GM12878 (cell line): ENCODE data around the gene FEM1B. TPM values are rescaled to one million over a fixed set of nuclear protein-coding genes. Genes with fewer than 3 reads are reported as not detected.

Experiments
- DPF2 ChIP-seq: fragments of 450-650 bp; IDR thresholded peaks from 2 replicates; pipeline ENCODE4 v1.6.1; 2017; ENCODE audit warnings: mild to moderate bottlenecking
- HDAC6 ChIP-seq: fragments of 200-600 bp; sonication (generic); IDR thresholded peaks from one replicate; pipeline ENCODE4 v1.8.0; 2017; ENCODE audit warnings: antibody characterized with exemption; ENCODE audit not compliant: unreplicated experiment
- YY1 ChIP-seq: IDR thresholded peaks from 2 replicates; pipeline ENCODE4 v1.6.1; 2011; ENCODE audit warnings: low read depth, mild to moderate bottlenecking, low read length
- polyA plus RNA-seq, 11 experiments: library from polyadenylated mRNA; depleted of rRNA in 4 of 11; unstranded in 6 of 11; stranded (reverse) in 5 of 11; fragments of >200 nt; fragmentation: Nextera tagmentation in 4 of 11; fragmentation: Illumina TruSeq in 1 of 11; extraction: Ambion mirVana in 4 of 11; extraction: Trizol in 1 of 11; gene quantifications; 1 replicate in 1 of 11; 2 replicates in 10 of 11; pipeline versions ENCODE4 v1.2.1 to v1.2.3, GENCODE V29; 2011 to 2016; ENCODE audit warnings: inconsistent platforms in 2 of 11, missing spikeins in 2 of 11, low read depth in 1 of 11
- total RNA-seq, 4 experiments: library from RNA; depleted of rRNA in 3 of 4; stranded (reverse); fragments of >200 nt in 3 of 4; fragmentation: Illumina TruSeq in 1 of 4; extraction: Trizol in 1 of 4; gene quantifications; 2 replicates each; pipeline versions ENCODE4 v1.2.1 to v1.2.3, GENCODE V29; 2013 to 2021
- TF ChIP-seq, protein P1 (sequence below): IDR thresholded peaks from 2 replicates; pipeline ENCODE4 v1.6.1; 2012; ENCODE audit warnings: low read depth, low read length, improper control_type of control experiment
- TF ChIP-seq, protein P2 (sequence below), 3 experiments: IDR thresholded peaks in 2 of 3; conservative IDR thresholded peaks in 1 of 3; 2 replicates each; pipeline ENCODE4 v1.5.1; 2011; ENCODE audit warnings: low read depth in 3 of 3, low read length in 3 of 3, mild to moderate bottlenecking in 3 of 3, control low read depth in 2 of 3, moderate library complexity in 2 of 3, inconsistent platforms in 1 of 3, mixed read lengths in 1 of 3; ENCODE audit not compliant: control insufficient read depth in 2 of 3, insufficient read depth in 1 of 3; ENCODE audit errors: extremely low read depth in 1 of 3
- TF ChIP-seq, protein P3 (sequence below): fragments of 450-650 bp; formaldehyde crosslinking; IDR thresholded peaks from 2 replicates; pipeline ENCODE4 v1.4.0; 2022; ENCODE audit warnings: mild to moderate bottlenecking, moderate library complexity

FEM1B gene
- total and polyA plus RNA-seq, 10 of the 15 experiments (the other 5 are each of a cell fraction or from before 2014, with no cell fraction given) = 5.5 to 61.1 (median 18.2) TPM

DNA sequence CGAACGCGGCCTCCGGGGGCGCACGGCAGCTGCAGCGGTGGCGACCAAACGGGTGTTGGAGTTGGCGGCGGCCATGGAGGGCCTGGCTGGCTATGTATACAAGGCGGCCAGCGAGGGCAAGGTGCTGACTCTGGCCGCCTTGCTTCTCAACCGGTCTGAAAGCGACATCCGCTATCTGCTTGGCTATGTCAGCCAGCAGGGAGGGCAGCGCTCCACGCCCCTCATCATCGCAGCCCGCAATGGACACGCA is 725 bp downstream of the FEM1B start (continued):
- TF ChIP-seq, protein P1, sequence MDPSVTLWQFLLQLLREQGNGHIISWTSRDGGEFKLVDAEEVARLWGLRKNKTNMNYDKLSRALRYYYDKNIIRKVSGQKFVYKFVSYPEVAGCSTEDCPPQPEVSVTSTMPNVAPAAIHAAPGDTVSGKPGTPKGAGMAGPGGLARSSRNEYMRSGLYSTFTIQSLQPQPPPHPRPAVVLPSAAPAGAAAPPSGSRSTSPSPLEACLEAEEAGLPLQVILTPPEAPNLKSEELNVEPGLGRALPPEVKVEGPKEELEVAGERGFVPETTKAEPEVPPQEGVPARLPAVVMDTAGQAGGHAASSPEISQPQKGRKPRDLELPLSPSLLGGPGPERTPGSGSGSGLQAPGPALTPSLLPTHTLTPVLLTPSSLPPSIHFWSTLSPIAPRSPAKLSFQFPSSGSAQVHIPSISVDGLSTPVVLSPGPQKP = no peak
- TF ChIP-seq YY1 = peak; percentile 90
- TF ChIP-seq, protein P2, sequence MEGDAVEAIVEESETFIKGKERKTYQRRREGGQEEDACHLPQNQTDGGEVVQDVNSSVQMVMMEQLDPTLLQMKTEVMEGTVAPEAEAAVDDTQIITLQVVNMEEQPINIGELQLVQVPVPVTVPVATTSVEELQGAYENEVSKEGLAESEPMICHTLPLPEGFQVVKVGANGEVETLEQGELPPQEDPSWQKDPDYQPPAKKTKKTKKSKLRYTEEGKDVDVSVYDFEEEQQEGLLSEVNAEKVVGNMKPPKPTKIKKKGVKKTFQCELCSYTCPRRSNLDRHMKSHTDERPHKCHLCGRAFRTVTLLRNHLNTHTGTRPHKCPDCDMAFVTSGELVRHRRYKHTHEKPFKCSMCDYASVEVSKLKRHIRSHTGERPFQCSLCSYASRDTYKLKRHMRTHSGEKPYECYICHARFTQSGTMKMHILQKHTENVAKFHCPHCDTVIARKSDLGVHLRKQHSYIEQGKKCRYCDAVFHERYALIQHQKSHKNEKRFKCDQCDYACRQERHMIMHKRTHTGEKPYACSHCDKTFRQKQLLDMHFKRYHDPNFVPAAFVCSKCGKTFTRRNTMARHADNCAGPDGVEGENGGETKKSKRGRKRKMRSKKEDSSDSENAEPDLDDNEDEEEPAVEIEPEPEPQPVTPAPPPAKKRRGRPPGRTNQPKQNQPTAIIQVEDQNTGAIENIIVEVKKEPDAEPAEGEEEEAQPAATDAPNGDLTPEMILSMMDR (IDR thresholded peaks at IDR 0.05 in 2 of 3, conservative IDR thresholded peaks at IDR 0.05 in 1 of 3; ENCODE audit: control insufficient read depth in 2 of 3, extremely low read depth in 1 of 3, insufficient read depth in 1 of 3, low read depth in 3 of 3, low read length in 3 of 3) = peak in 2 of 3 experiments; percentile 32 to 59; a peak in 4 of 6 replicates
- TF ChIP-seq, protein P3, sequence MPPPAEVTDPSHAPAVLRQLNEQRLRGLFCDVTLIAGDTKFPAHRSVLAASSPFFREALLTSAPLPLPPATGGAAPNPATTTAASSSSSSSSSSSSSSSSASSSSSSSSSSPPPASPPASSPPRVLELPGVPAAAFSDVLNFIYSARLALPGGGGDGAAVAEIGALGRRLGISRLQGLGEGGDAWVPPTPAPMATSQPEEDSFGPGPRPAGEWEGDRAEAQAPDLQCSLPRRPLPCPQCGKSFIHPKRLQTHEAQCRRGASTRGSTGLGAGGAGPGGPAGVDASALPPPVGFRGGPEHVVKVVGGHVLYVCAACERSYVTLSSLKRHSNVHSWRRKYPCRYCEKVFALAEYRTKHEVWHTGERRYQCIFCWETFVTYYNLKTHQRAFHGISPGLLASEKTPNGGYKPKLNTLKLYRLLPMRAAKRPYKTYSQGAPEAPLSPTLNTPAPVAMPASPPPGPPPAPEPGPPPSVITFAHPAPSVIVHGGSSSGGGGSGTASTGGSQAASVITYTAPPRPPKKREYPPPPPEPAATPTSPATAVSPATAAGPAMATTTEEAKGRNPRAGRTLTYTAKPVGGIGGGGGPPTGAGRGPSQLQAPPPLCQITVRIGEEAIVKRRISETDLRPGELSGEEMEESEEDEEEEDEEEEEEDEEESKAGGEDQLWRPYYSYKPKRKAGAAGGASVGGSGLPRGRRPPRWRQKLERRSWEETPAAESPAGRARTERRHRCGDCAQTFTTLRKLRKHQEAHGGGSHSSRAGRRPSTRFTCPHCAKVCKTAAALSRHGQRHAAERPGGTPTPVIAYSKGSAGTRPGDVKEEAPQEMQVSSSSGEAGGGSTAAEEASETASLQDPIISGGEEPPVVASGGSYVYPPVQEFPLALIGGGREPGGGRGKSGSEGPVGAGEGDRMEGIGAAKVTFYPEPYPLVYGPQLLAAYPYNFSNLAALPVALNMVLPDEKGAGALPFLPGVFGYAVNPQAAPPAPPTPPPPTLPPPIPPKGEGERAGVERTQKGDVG (CRISPR knock-in tag) = no peak
- no peak for TF ChIP-seq DPF2
- peak; percentile 6 for TF ChIP-seq HDAC6
- TF ChIP-seq, all 136 proteins: peak for 7
